Immature natural killer cell (primary cell): Measurements from ENCODE around the gene PLET1. TPM values are rescaled to one million over a fixed set of nuclear protein-coding genes. Genes with fewer than 3 reads are reported as not detected.

Experiments used
- DNase-seq, 3 donors: peaks; one replicate each; pipeline ENCODE4 v3.0.0; 2022; ENCODE audit warnings: mixed read lengths in 1 of 3
- H3K27ac Mint-ChIP-seq, 6 donors: one replicate each; pipeline ENCODE4 v1.8.0; 2020; ENCODE audit warnings: mixed read lengths in 6 of 6, mild to moderate bottlenecking in 5 of 6, inconsistent platforms in 4 of 6, moderate library complexity in 3 of 6
- H3K27me3 Mint-ChIP-seq, 3 donors: one replicate each; pipeline ENCODE4 v1.8.0; 2020 to 2021; ENCODE audit warnings: low read depth in 3 of 3, mild to moderate bottlenecking in 3 of 3, mixed read lengths in 3 of 3, moderate library complexity in 3 of 3, inconsistent platforms in 1 of 3
- H3K36me3 Mint-ChIP-seq, 3 donors: one replicate each; pipeline ENCODE4 v1.8.0; 2020; ENCODE audit warnings: mixed read lengths in 3 of 3, inconsistent platforms in 2 of 3, mild to moderate bottlenecking in 2 of 3
- H3K4me1 Mint-ChIP-seq, 2 donors: one replicate each; pipeline ENCODE4 v1.8.0; 2020; ENCODE audit warnings: inconsistent platforms in 2 of 2, mild to moderate bottlenecking in 2 of 2, mixed read lengths in 2 of 2, moderate library complexity in 1 of 2
- H3K4me3 Mint-ChIP-seq, 5 donors: one replicate each; pipeline ENCODE4 v1.8.0; 2020; ENCODE audit warnings: mild to moderate bottlenecking in 5 of 5, mixed read lengths in 5 of 5, inconsistent platforms in 3 of 5, moderate library complexity in 3 of 5
- H3K9me3 Mint-ChIP-seq, 6 donors: one replicate each; pipeline ENCODE4 v1.8.0; 2020; ENCODE audit warnings: mild to moderate bottlenecking in 6 of 6, mixed read lengths in 6 of 6, inconsistent platforms in 4 of 6, moderate library complexity in 3 of 6
- polyA plus RNA-seq, 3 donors: library from polyadenylated mRNA; unstranded; fragments of 300-500 nt; fragmentation: Illumina TruSeq; gene quantifications; one replicate each; pipeline ENCODE4 v1.2.3, GENCODE V29; 2021

PLET1 gene
- polyA plus RNA-seq, 3 donors from 2014 or later, result not detected

GRCh38 chr11:112226062-112226830, 34.4 kb downstream of the PLET1 start, which contains the start of gene PTS:
PTS (plus strand) TSS chr11:112226428; CDS start chr11:112226444, 16 bp downstream.
- peaks cover 20 to 26% of the 10 kb centered on the region in 2 donors for H3K4me1 Mint-ChIP-seq
- H3K27ac Mint-ChIP-seq, result peak within 1 kb of the TSS; percentile 96 to 99 (median 99)
- H3K9me3 Mint-ChIP-seq, result no peaks in the 10 kb centered on the region
- peaks cover 5 to 17% (median 16%) of the 10 kb centered on the region in 3 donors for H3K36me3 Mint-ChIP-seq
- peak within 1 kb of the TSS; percentile 90 to 97 (median 96) for H3K4me3 Mint-ChIP-seq
- peaks cover 3 to 7% (median 5%) of the 10 kb centered on the region in 3 donors for H3K27me3 Mint-ChIP-seq
- DNase-seq, result peak; percentile 89 to 91 (median 90)

- Mint-ChIP-seq H3K4me3 (peak overlapping the region; percentile 90 to 97 (median 96)), H3K27me3 (peaks cover 3 to 7% (median 5%) of the 10 kb centered on the region in 3 donors), H3K27ac (peak overlapping the region; percentile 96 to 99 (median 99)), H3K36me3 (peaks cover 5 to 16% (median 13%) of the 10 kb centered on the region in 3 donors), H3K4me1 (peaks cover 20 to 26% of the 10 kb centered on the region in 2 donors), H3K9me3 (no peaks in the 10 kb centered on the region)
- DNase-seq, result no peak
Observed at GRCh38 chr11:112225753-112226061, 35.0 kb downstream of the PLET1 start.

GRCh38 chr11:112223754-112224532, 36.7 kb downstream of the PLET1 start:
- peak overlapping the region in 2 of 6 donors; percentile 38 to 96 for H3K27ac Mint-ChIP-seq
- peaks cover 0 to 9% (median 0%) of the 10 kb centered on the region in 3 donors for H3K36me3 Mint-ChIP-seq
- no peaks in the 10 kb centered on the region for H3K9me3 Mint-ChIP-seq
- peaks cover 22 to 29% of the 10 kb centered on the region in 2 donors for H3K4me1 Mint-ChIP-seq
- peak overlapping the region in 2 of 5 donors; percentile 70 to 97 for H3K4me3 Mint-ChIP-seq
- no peak for DNase-seq
- H3K27me3 Mint-ChIP-seq, result peaks cover 3 to 7% (median 5%) of the 10 kb centered on the region in 3 donors

GRCh38 chr11:112223121-112223520, 37.5 kb downstream of the PLET1 start:
- H3K36me3 Mint-ChIP-seq, result peaks cover 0 to under 1% (median 0%) of the 10 kb centered on the region in 3 donors
- no peak for DNase-seq
- no peak overlapping the region for H3K4me3 Mint-ChIP-seq
- peaks cover 3 to 7% (median 5%) of the 10 kb centered on the region in 3 donors for H3K27me3 Mint-ChIP-seq
- no peaks in the 10 kb centered on the region for H3K9me3 Mint-ChIP-seq
- peaks cover 18 to 21% of the 10 kb centered on the region in 2 donors for H3K4me1 Mint-ChIP-seq
- peak overlapping the region in 1 of 6 donors; percentile 2 for H3K27ac Mint-ChIP-seq

DNA sequence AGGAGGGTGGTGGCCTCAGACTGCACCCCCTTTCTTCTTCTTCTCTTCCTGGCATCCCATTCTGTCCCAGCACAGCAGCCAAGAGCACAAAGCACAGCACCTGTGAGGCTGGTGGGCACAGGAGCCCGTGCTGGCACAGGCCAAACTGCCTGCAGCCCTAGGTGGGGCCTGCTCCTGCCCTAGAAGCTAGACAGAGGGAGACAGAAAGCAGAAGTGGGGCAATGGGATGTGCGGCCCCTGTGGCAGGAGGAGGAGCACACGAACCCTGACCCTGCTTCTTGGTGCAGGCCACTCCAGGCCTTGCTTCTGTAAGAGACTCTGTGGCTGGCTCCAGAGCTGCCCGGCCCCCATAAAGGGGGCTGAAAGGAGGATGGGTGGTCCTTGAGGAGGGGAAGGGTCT, 38.4 kb downstream of the PLET1 start:
- Mint-ChIP-seq H3K4me3 (no peak overlapping the region), H3K4me1 (peaks cover 13% of the 10 kb centered on the region in 2 donors), H3K9me3 (no peaks in the 10 kb centered on the region), H3K27ac (no peak overlapping the region), H3K27me3 (peaks cover 3 to 7% (median 5%) of the 10 kb centered on the region in 3 donors), H3K36me3 (no peaks in the 10 kb centered on the region)
- no peak for DNase-seq

GRCh38 chr11:112221274-112221835, 39.3 kb downstream of the PLET1 start:
- Mint-ChIP-seq H3K4me3 (no peak overlapping the region), H3K27ac (no peak overlapping the region), H3K27me3 (peaks cover 3% of the 10 kb centered on the region in 3 donors), H3K9me3 (no peaks in the 10 kb centered on the region), H3K36me3 (no peaks in the 10 kb centered on the region), H3K4me1 (peaks cover 5 to 6% of the 10 kb centered on the region in 2 donors)
- no peak for DNase-seq

- Mint-ChIP-seq H3K27me3 (no peaks in the 10 kb centered on the region), H3K4me3 (no peak overlapping the region), H3K36me3 (no peaks in the 10 kb centered on the region), H3K27ac (peak overlapping the region in 1 of 6 donors; percentile 22), H3K9me3 (no peaks in the 10 kb centered on the region), H3K4me1 (peaks cover 2 to 5% of the 10 kb centered on the region in 2 donors)
- peak; percentile 63 to 73 (median 65) for DNase-seq
Observed at GRCh38 chr11:112219476-112220232, 41.0 kb downstream of the PLET1 start.

- H3K4me3 Mint-ChIP-seq, result no peak overlapping the region
- H3K4me1 Mint-ChIP-seq, result peaks cover 2 to 11% of the 10 kb centered on the region in 2 donors
- H3K27me3 Mint-ChIP-seq, result peaks cover 0 to 2% (median 0%) of the 10 kb centered on the region in 3 donors
- no peaks in the 10 kb centered on the region for H3K9me3 Mint-ChIP-seq
- no peaks in the 10 kb centered on the region for H3K36me3 Mint-ChIP-seq
- no peak for DNase-seq
- no peak overlapping the region for H3K27ac Mint-ChIP-seq
Observed at GRCh38 chr11:112216561-112217105, 44.0 kb downstream of the PLET1 start.

DNA sequence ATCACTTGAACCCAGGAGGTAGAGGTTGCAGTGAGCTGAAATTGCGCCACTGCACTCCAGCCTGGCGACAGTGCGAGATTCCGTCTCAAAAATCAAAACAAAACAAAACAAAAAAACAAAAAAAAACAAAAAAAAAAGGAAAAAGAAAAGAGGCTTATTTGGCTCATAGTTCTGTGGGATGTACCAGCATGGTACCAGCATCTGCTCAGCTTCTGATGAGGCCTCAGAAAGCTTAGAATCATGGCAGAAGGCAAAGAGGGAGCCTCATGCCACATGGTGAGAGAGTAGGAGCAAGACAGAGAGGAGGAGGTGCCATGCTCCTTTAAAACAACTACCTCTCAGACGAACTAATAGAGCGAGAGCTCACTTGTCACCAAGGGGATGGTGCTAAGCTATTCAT, 45.0 kb downstream of the PLET1 start:
- H3K36me3 Mint-ChIP-seq, result no peaks in the 10 kb centered on the region
- H3K27ac Mint-ChIP-seq, result no peak overlapping the region
- DNase-seq, result no peak
- peaks cover 2 to 19% of the 10 kb centered on the region in 2 donors for H3K4me1 Mint-ChIP-seq
- peaks cover 0 to 2% (median 0%) of the 10 kb centered on the region in 3 donors for H3K27me3 Mint-ChIP-seq
- no peaks in the 10 kb centered on the region for H3K9me3 Mint-ChIP-seq
- H3K4me3 Mint-ChIP-seq, result no peak overlapping the region

GRCh38 chr11:112213753-112214152, 46.9 kb downstream of the PLET1 start:
- Mint-ChIP-seq H3K27ac (no peak overlapping the region), H3K27me3 (peaks cover 0 to 2% (median 0%) of the 10 kb centered on the region in 3 donors), H3K36me3 (no peaks in the 10 kb centered on the region), H3K4me1 (peaks cover 0 to 14% of the 10 kb centered on the region in 2 donors), H3K9me3 (no peaks in the 10 kb centered on the region), H3K4me3 (no peak overlapping the region)
- DNase-seq, result no peak

- Mint-ChIP-seq H3K4me3 (no peak overlapping the region), H3K36me3 (no peaks in the 10 kb centered on the region), H3K27ac (no peak overlapping the region), H3K4me1 (peaks cover 0 to 14% of the 10 kb centered on the region in 2 donors), H3K9me3 (no peaks in the 10 kb centered on the region), H3K27me3 (peaks cover 0 to 2% (median 0%) of the 10 kb centered on the region in 3 donors)
- DNase-seq, result no peak
Observed at GRCh38 chr11:112212710-112213109, 48.0 kb downstream of the PLET1 start.

GRCh38 chr11:112212290-112212689, 48.4 kb downstream of the PLET1 start:
- H3K9me3 Mint-ChIP-seq, result no peaks in the 10 kb centered on the region

DNA sequence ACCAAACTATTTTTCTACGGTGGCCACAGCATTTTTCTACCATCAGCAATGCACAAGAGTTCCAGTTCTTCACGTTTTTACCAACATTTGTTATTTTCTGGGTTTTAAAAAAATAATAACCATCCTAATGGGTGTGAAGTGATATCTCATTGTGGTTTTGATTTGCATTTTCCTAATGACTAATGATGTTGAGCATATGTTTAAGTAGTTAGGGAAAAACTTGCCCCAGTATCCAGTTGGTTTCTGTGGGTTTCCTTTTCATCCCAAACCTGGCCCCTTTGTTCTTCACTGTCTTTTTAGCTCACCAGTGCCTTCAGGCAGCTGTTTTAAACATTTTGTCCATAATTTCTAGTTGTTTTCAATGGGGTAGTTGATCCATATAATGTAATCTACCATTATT, 49.1 kb downstream of the PLET1 start:
- DNase-seq, result peak in 1 of 3 donors; percentile 4

More at GRCh38 chr11:112212290-112212689, 48.4 kb downstream of the PLET1 start:
- H3K27ac Mint-ChIP-seq, result no peak overlapping the region
- peaks cover 0 to 14% of the 10 kb centered on the region in 2 donors for H3K4me1 Mint-ChIP-seq
- H3K27me3 Mint-ChIP-seq, result peaks cover 0 to 4% (median 0%) of the 10 kb centered on the region in 3 donors
- H3K4me3 Mint-ChIP-seq, result peak overlapping the region in 1 of 5 donors; percentile 67
- H3K36me3 Mint-ChIP-seq, result no peaks in the 10 kb centered on the region
- DNase-seq, result no peak

More for the DNA sequence above, 49.1 kb downstream of the PLET1 start:
- Mint-ChIP-seq H3K4me1 (peaks cover 0 to 14% of the 10 kb centered on the region in 2 donors), H3K27ac (peak overlapping the region in 1 of 6 donors; percentile 12), H3K27me3 (peaks cover 0 to 7% (median 0%) of the 10 kb centered on the region in 3 donors), H3K9me3 (no peaks in the 10 kb centered on the region), H3K4me3 (peak overlapping the region in 2 of 5 donors; percentile 29 to 67), H3K36me3 (no peaks in the 10 kb centered on the region)
